OCI-LY3 (cell line): ENCODE data around the gene PNMA6F.
"Not testable (repeated sequence)": the region's sequence is repeated elsewhere in the genome, so short reads cannot be mapped to it uniquely, and the experiment has no call there.

Experiments used
- H2AFZ ChIP-seq: fragments of 200-600, 300-600 bp; shearing (Covaris generic); 2 replicates; pipeline ENCODE4 v1.6.0; 2014; ENCODE audit warnings: antibody characterized with exemption, low read depth, low read length
- H3K27ac ChIP-seq: fragments of 200-600, 300-600 bp; sonication (generic); 2 replicates; pipeline ENCODE4 v1.5.1; 2014; ENCODE audit warnings: mild to moderate bottlenecking, low read length, moderate library complexity, mixed read lengths
- H3K27me3 ChIP-seq: fragments of 200-600, 300-600 bp; sonication (generic); 2 replicates; pipeline ENCODE4 v1.6.1; 2014; ENCODE audit warnings: low read depth, low read length, mixed read lengths
- H3K36me3 ChIP-seq: fragments of 200-600, 300-600 bp; sonication (generic); replicated peaks from 2 replicates; pipeline ENCODE3; 2014; ENCODE audit warnings: low read depth, low read length, mixed read lengths
- H3K4me1 ChIP-seq: fragments of 300-600, 200-600 bp; sonication (generic); 2 replicates; pipeline ENCODE4 v1.6.1; 2014; ENCODE audit warnings: low read length, mixed read lengths
- H3K4me2 ChIP-seq: fragments of 200-600, 300-600 bp; sonication (generic); 2 replicates; pipeline ENCODE4 v1.6.1; 2014; ENCODE audit warnings: low read length, mixed read lengths
- H3K4me3 ChIP-seq: fragments of 300-600, 200-600 bp; sonication (generic); 2 replicates; pipeline ENCODE4 v1.5.1; 2014; ENCODE audit warnings: antibody characterized with exemption, mild to moderate bottlenecking, low read length, moderate library complexity
- H3K79me2 ChIP-seq: fragments of 300-600, 200-600 bp; shearing (Covaris generic); 2 replicates; pipeline ENCODE4 v1.6.1; 2014; ENCODE audit warnings: mild to moderate bottlenecking, low read length, mixed read lengths
- H3K9ac ChIP-seq: fragments of 300-600, 200-600 bp; shearing (Covaris generic); 2 replicates; pipeline ENCODE4 v1.6.0; 2014; ENCODE audit warnings: mild to moderate bottlenecking, low read length, moderate library complexity
- H3K9me3 ChIP-seq: fragments of 200-600, 300-600 bp; shearing (Covaris generic); 2 replicates; pipeline ENCODE4 v1.6.1; 2014; ENCODE audit warnings: low read length, mixed read lengths; ENCODE audit not compliant: insufficient read depth
- H4K20me1 ChIP-seq: fragments of 200-600, 300-600 bp; sonication (generic); 2 replicates; pipeline ENCODE4 v1.6.1; 2016; ENCODE audit warnings: low read length, mixed read lengths; ENCODE audit not compliant: insufficient read depth

The PNMA6F gene

GRCh38 chrX:153276049-153276448 lies 45.5 kb downstream of the PNMA6F start:
- not testable (repeated sequence) for H3K4me3 ChIP-seq, H3K36me3 ChIP-seq, H3K27me3 ChIP-seq, H3K4me2 ChIP-seq, H3K4me1 ChIP-seq, H2AFZ ChIP-seq, H3K27ac ChIP-seq, H3K9me3 ChIP-seq, H4K20me1 ChIP-seq, H3K79me2 ChIP-seq, H3K9ac ChIP-seq

GRCh38 chrX:153275418-153275817 lies 46.1 kb downstream of the PNMA6F start:
- H3K27ac ChIP-seq, H3K79me2 ChIP-seq, H4K20me1 ChIP-seq, H3K9ac ChIP-seq, H3K9me3 ChIP-seq, H3K4me2 ChIP-seq, H3K36me3 ChIP-seq, H2AFZ ChIP-seq, H3K4me3 ChIP-seq, H3K27me3 ChIP-seq, H3K4me1 ChIP-seq: not testable (repeated sequence)

GRCh38 chrX:153272584-153272983 lies 49.0 kb downstream of the PNMA6F start:
- not testable (repeated sequence) for H3K9me3 ChIP-seq, H3K9ac ChIP-seq, H3K4me2 ChIP-seq, H3K36me3 ChIP-seq, H3K4me3 ChIP-seq, H3K4me1 ChIP-seq, H3K27ac ChIP-seq, H3K27me3 ChIP-seq, H2AFZ ChIP-seq, H3K79me2 ChIP-seq, H4K20me1 ChIP-seq

GRCh38 chrX:153272070-153272469 lies 49.5 kb downstream of the PNMA6F start:
- H4K20me1 ChIP-seq, H2AFZ ChIP-seq, H3K4me3 ChIP-seq, H3K4me2 ChIP-seq, H3K9ac ChIP-seq, H3K27me3 ChIP-seq, H3K4me1 ChIP-seq, H3K9me3 ChIP-seq, H3K79me2 ChIP-seq, H3K27ac ChIP-seq, H3K36me3 ChIP-seq: not testable (repeated sequence)
